HepG2 (cell line): ENCODE results near the gene FGFR3. TPM values are rescaled to one million over a fixed set of nuclear protein-coding genes. Genes with fewer than 3 reads are reported as not detected.

Experiments used
- FOXJ3 ChIP-seq: sonication (generic); formaldehyde crosslinking; IDR thresholded peaks from 2 replicates; pipeline ENCODE4 v1.4.0; 2020; ENCODE audit warnings: missing genetic modification reagents, mild to moderate bottlenecking, borderline replicate concordance
- HNRNPL ChIP-seq: fragments of 200-400 bp; formaldehyde crosslinking; IDR thresholded peaks from 2 replicates; pipeline ENCODE4 v1.6.1; 2017; ENCODE audit warnings: mild to moderate bottlenecking, low read depth, low read length
- HOXA3 ChIP-seq: sonication (generic); formaldehyde crosslinking; IDR thresholded peaks from 2 replicates; pipeline ENCODE4 v1.5.0; 2020; ENCODE audit warnings: missing genetic modification reagents
- MTA1 ChIP-seq: sonication (generic); formaldehyde crosslinking; IDR thresholded peaks from 2 replicates; pipeline ENCODE4 v1.4.0; 2020; ENCODE audit warnings: missing genetic modification reagents, mild to moderate bottlenecking, borderline replicate concordance
- NFATC3 ChIP-seq: sonication (generic); formaldehyde crosslinking; IDR thresholded peaks from 2 replicates; pipeline ENCODE4 v1.5.1; 2020; ENCODE audit warnings: mild to moderate bottlenecking, missing genetic modification reagents
- NFE2L1 ChIP-seq: sonication (generic); formaldehyde crosslinking; IDR thresholded peaks from 2 replicates; pipeline ENCODE4 v1.4.0; 2020; ENCODE audit warnings: missing genetic modification reagents, mild to moderate bottlenecking, borderline replicate concordance
- STAG1 ChIP-seq: sonication (generic); formaldehyde crosslinking; IDR thresholded peaks from 2 replicates; pipeline ENCODE4 v1.4.0; 2020; ENCODE audit warnings: missing genetic modification reagents
- TEAD3 ChIP-seq: optimal IDR thresholded peaks from 2 replicates; pipeline ENCODE3; 2016; ENCODE audit warnings: borderline replicate concordance
- TOPORS ChIP-seq: sonication (generic); formaldehyde crosslinking; IDR thresholded peaks from 2 replicates; pipeline ENCODE4 v1.8.0; 2023; ENCODE audit warnings: mild to moderate bottlenecking, missing genetic modification reagents
- ZBTB7A ChIP-seq: sonication (generic); formaldehyde crosslinking; IDR thresholded peaks from 2 replicates; pipeline ENCODE4 v1.8.0; 2022; ENCODE audit warnings: mild to moderate bottlenecking, missing genetic modification reagents
- ZFP1 ChIP-seq: IDR thresholded peaks from 2 replicates; pipeline ENCODE4 v1.6.1; 2016
- ZFP37 ChIP-seq: sonication (generic); formaldehyde crosslinking; IDR thresholded peaks from 2 replicates; pipeline ENCODE4 v1.4.0; 2020; ENCODE audit warnings: missing genetic modification reagents, borderline replicate concordance
- ZNF274 ChIP-seq: sonication (generic); formaldehyde crosslinking; IDR thresholded peaks from 2 replicates; pipeline ENCODE4 v1.5.1; 2020; ENCODE audit warnings: mild to moderate bottlenecking, missing genetic modification reagents
- ZNF326 ChIP-seq: sonication (generic); formaldehyde crosslinking; IDR thresholded peaks from 2 replicates; pipeline ENCODE4 v1.4.0; 2020; ENCODE audit warnings: missing genetic modification reagents, borderline replicate concordance
- ZNF33B ChIP-seq: sonication (generic); formaldehyde crosslinking; IDR thresholded peaks from 2 replicates; pipeline ENCODE4 v1.5.1; 2020; ENCODE audit warnings: mild to moderate bottlenecking, missing genetic modification reagents
- ZSCAN30 ChIP-seq: sonication (generic); formaldehyde crosslinking; IDR thresholded peaks from 2 replicates; pipeline ENCODE4 v1.5.0; 2020; ENCODE audit warnings: mild to moderate bottlenecking, missing genetic modification reagents
- polyA plus RNA-seq, 8 experiments: library from polyadenylated mRNA; depleted of rRNA in 3 of 8; stranded (reverse) in 7 of 8; unstranded in 1 of 8; fragments of >200 nt; fragmentation: Illumina TruSeq in 4 of 8; extraction: Trizol in 4 of 8; gene quantifications; 2 replicates each; pipeline versions ENCODE4 v1.2.1 to v1.2.3, GENCODE V29; 2011 to 2016; ENCODE audit warnings: low read depth in 4 of 8, missing spikeins in 1 of 8, mixed read lengths in 1 of 8; ENCODE audit not compliant: insufficient read depth in 1 of 8
- total RNA-seq, 5 experiments: library from RNA; depleted of rRNA; stranded (reverse); fragments of >200 nt; fragmentation: Illumina TruSeq; extraction: Trizol; gene quantifications; 2 replicates each; pipeline ENCODE4 v1.2.3, GENCODE V29; 2016; ENCODE audit warnings: low read depth in 1 of 5
- TF ChIP-seq, protein P1 (sequence below): sonication (generic); formaldehyde crosslinking; IDR thresholded peaks from 2 replicates; pipeline ENCODE4 v1.5.0; 2020; ENCODE audit warnings: missing genetic modification reagents
- TF ChIP-seq, protein P2 (sequence below): IDR thresholded peaks from 2 replicates; pipeline ENCODE4 v1.6.1; 2012; ENCODE audit warnings: inconsistent platforms
- TF ChIP-seq, protein P3 (sequence below): sonication (generic); formaldehyde crosslinking; IDR thresholded peaks from 2 replicates; pipeline ENCODE4 v1.8.0; 2022; ENCODE audit warnings: mild to moderate bottlenecking, missing genetic modification reagents, moderate library complexity
- TF ChIP-seq, protein P4 (sequence below), 2 experiments: sonication (generic) in 1 of 2; formaldehyde crosslinking in 1 of 2; IDR thresholded peaks; 2 replicates each; pipeline versions ENCODE4 v1.5.1 to v1.6.1; 2011 to 2020; ENCODE audit warnings: borderline replicate concordance in 1 of 2, low read depth in 1 of 2, low read length in 1 of 2, mild to moderate bottlenecking in 1 of 2, missing genetic modification reagents in 1 of 2, moderate library complexity in 1 of 2
- TF ChIP-seq, protein P5 (sequence below): sonication (generic); formaldehyde crosslinking; IDR thresholded peaks from 2 replicates; pipeline ENCODE4 v1.8.1; 2023; ENCODE audit warnings: mild to moderate bottlenecking, missing genetic modification reagents, borderline replicate concordance
- TF ChIP-seq, protein P6 (sequence below): sonication (generic); formaldehyde crosslinking; IDR thresholded peaks from 2 replicates; pipeline ENCODE4 v1.4.0; 2020; ENCODE audit warnings: mild to moderate bottlenecking, missing genetic modification reagents

FGFR3 gene
- total and polyA plus RNA-seq, 2 of the 13 experiments (the other 11 are each of a cell fraction or from before 2014, with no cell fraction given), result 103 to 109 TPM

DNA sequence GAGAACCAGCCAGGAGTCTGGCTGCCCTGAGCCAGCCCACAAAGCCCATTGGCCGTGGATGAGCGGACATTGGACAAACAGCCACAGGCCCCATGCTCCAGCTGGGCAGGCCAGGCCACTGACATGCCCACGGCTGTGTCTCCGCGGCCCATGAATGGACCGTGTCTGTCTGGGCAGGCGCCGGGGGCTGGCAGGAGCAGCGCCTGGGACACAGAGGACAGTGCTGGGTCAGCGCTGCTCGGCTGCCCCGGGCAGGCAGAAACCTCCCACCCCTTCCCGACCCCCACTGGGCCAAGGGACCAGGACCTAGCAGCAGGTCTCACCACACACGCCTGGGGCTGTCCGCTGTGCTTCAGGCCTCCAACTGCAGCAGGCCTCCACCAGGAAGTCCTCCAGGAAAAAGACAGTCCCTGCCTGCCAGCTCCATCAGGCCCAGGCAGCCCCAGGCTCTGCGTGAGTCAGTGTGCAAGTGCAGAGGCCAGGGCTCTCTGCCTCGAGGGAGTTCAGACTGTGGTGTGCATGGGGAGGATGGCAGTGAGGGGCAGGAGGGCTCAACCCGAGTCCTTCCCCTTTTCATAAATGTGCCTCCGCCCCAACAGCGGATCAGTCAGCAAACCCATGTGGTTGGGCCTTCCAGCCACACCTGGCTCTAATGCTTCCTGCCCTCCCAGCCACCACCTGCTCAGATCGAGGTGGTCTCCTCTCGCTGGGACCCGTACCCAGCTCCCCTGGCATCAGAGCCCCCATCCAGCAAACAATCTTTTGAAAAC lies 17.2 kb upstream of the FGFR3 start (continued):
- TF ChIP-seq, protein P1, sequence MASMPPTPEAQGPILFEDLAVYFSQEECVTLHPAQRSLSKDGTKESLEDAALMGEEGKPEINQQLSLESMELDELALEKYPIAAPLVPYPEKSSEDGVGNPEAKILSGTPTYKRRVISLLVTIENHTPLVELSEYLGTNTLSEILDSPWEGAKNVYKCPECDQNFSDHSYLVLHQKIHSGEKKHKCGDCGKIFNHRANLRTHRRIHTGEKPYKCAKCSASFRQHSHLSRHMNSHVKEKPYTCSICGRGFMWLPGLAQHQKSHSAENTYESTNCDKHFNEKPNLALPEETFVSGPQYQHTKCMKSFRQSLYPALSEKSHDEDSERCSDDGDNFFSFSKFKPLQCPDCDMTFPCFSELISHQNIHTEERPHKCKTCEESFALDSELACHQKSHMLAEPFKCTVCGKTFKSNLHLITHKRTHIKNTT (CRISPR knock-in tag), result no peak
- no peak for TF ChIP-seq FOXJ3 (CRISPR knock-in tag)
- TF ChIP-seq HOXA3 (CRISPR knock-in tag), result peak; percentile 34; the same call in 1 of the 2 replicates
- TF ChIP-seq, protein P2, sequence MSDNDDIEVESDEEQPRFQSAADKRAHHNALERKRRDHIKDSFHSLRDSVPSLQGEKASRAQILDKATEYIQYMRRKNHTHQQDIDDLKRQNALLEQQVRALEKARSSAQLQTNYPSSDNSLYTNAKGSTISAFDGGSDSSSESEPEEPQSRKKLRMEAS, result no peak
- no peak for TF ChIP-seq ZFP37 (CRISPR knock-in tag)
- TF ChIP-seq NFATC3 (CRISPR knock-in tag), result 0 out of 2 replicates have a peak, but pooled peaks have one; percentile 11
- no peak for TF ChIP-seq ZFP1
- TF ChIP-seq MTA1 (CRISPR knock-in tag), result peak; percentile 15; the same call in 1 of the 2 replicates
- peak; percentile 48; the same call in 1 of the 2 replicates for TF ChIP-seq TOPORS (CRISPR knock-in tag)
- TF ChIP-seq ZSCAN30 (CRISPR knock-in tag), result no peak
- TF ChIP-seq, protein P3, sequence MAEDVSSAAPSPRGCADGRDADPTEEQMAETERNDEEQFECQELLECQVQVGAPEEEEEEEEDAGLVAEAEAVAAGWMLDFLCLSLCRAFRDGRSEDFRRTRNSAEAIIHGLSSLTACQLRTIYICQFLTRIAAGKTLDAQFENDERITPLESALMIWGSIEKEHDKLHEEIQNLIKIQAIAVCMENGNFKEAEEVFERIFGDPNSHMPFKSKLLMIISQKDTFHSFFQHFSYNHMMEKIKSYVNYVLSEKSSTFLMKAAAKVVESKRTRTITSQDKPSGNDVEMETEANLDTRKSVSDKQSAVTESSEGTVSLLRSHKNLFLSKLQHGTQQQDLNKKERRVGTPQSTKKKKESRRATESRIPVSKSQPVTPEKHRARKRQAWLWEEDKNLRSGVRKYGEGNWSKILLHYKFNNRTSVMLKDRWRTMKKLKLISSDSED (CRISPR knock-in tag), result peak; percentile 12; the same call in 1 of the 2 replicates
- peak; percentile 21; the same call in 1 of the 2 replicates for TF ChIP-seq NFE2L1
- TF ChIP-seq ZNF326 (CRISPR knock-in tag), result no peak
- TF ChIP-seq ZNF274 (CRISPR knock-in tag), result peak; percentile 46; the same call in 1 of the 2 replicates
- TF ChIP-seq STAG1 (CRISPR knock-in tag), result 0 out of 2 replicates have a peak, but pooled peaks have one; percentile 11
- TF ChIP-seq, protein P4, sequence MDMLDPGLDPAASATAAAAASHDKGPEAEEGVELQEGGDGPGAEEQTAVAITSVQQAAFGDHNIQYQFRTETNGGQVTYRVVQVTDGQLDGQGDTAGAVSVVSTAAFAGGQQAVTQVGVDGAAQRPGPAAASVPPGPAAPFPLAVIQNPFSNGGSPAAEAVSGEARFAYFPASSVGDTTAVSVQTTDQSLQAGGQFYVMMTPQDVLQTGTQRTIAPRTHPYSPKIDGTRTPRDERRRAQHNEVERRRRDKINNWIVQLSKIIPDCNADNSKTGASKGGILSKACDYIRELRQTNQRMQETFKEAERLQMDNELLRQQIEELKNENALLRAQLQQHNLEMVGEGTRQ (IDR thresholded peaks at IDR 0.05; ENCODE audit: low read depth, low read length), result no peak
- TF ChIP-seq, protein P4 (CRISPR knock-in tag; IDR thresholded peaks at IDR 0.05; ENCODE audit: borderline replicate concordance), result no peak
- peak; percentile 96 for TF ChIP-seq HNRNPL
- TF ChIP-seq TEAD3 (CRISPR knock-in tag), result peak; percentile 16
- TF ChIP-seq, protein P5, sequence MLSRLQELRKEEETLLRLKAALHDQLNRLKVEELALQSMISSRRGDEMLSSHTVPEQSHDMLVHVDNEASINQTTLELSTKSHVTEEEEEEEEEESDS (CRISPR knock-in tag), result no peak
- TF ChIP-seq, protein P6, sequence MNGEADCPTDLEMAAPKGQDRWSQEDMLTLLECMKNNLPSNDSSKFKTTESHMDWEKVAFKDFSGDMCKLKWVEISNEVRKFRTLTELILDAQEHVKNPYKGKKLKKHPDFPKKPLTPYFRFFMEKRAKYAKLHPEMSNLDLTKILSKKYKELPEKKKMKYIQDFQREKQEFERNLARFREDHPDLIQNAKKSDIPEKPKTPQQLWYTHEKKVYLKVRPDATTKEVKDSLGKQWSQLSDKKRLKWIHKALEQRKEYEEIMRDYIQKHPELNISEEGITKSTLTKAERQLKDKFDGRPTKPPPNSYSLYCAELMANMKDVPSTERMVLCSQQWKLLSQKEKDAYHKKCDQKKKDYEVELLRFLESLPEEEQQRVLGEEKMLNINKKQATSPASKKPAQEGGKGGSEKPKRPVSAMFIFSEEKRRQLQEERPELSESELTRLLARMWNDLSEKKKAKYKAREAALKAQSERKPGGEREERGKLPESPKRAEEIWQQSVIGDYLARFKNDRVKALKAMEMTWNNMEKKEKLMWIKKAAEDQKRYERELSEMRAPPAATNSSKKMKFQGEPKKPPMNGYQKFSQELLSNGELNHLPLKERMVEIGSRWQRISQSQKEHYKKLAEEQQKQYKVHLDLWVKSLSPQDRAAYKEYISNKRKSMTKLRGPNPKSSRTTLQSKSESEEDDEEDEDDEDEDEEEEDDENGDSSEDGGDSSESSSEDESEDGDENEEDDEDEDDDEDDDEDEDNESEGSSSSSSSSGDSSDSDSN, result peak; percentile 76
- TF ChIP-seq ZBTB7A, result peak; percentile 72; the same call in 1 of the 2 replicates
- TF ChIP-seq ZNF33B (CRISPR knock-in tag), result 0 out of 2 replicates have a peak, but pooled peaks have one; percentile 42
